HG02852 (cell line): Measurements from ENCODE around the gene RELN.
"Not testable (repeated sequence)": the region's sequence is repeated elsewhere in the genome, so short reads cannot be mapped to it uniquely, and the experiment has no call there.

Experiments used
- ATAC-seq: cut with Tn5 transposase; IDR thresholded peaks from one replicate; pipeline ENCODE4 v1.9.1; 2021; ENCODE audit warnings: mild to moderate bottlenecking, moderate library complexity; ENCODE audit not compliant: unreplicated experiment

The RELN gene

GRCh38 chr7:103902917-103903316, 86.5 kb downstream of the RELN start:
- no peak for ATAC-seq

- ATAC-seq: not testable (repeated sequence)
These were observed 92.6 kb downstream of the RELN start for GRCh38 chr7:103896826-103897225.

GRCh38 chr7:103894656-103895596, 94.5 kb downstream of the RELN start:
- no peak for ATAC-seq

GRCh38 chr7:103893350-103893749, 96.1 kb downstream of the RELN start:
- no peak for ATAC-seq

GRCh38 chr7:103889451-103889850, 100.0 kb downstream of the RELN start:
- ATAC-seq: no peak

- ATAC-seq: no peak
These were observed 100.8 kb downstream of the RELN start for GRCh38 chr7:103888603-103889153.

- ATAC-seq: no peak
These were observed 101.4 kb downstream of the RELN start for GRCh38 chr7:103887853-103888602.

GRCh38 chr7:103887050-103887449, 102.4 kb downstream of the RELN start:
- no peak for ATAC-seq

- no peak for ATAC-seq
These were observed 109.4 kb downstream of the RELN start for GRCh38 chr7:103879928-103880600.

- ATAC-seq: no peak
These were observed 110.0 kb downstream of the RELN start for GRCh38 chr7:103879411-103879810.

GRCh38 chr7:103877565-103877964, 111.9 kb downstream of the RELN start:
- ATAC-seq: no peak

GRCh38 chr7:103875718-103876117, 113.7 kb downstream of the RELN start:
- ATAC-seq: no peak

GRCh38 chr7:103871473-103871872, 118.0 kb downstream of the RELN start:
- ATAC-seq: no peak

GRCh38 chr7:103870664-103871063, 118.8 kb downstream of the RELN start:
- ATAC-seq: no peak

- ATAC-seq: no peak
These were observed 121.6 kb downstream of the RELN start for GRCh38 chr7:103867874-103868273.

GRCh38 chr7:103866919-103867318, 122.5 kb downstream of the RELN start:
- no peak for ATAC-seq

GRCh38 chr7:103865442-103865841, 124.0 kb downstream of the RELN start:
- ATAC-seq: no peak

- ATAC-seq: no peak
These were observed 127.0 kb downstream of the RELN start for GRCh38 chr7:103862302-103863035.

GRCh38 chr7:103859709-103860108, 129.7 kb downstream of the RELN start:
- no peak for ATAC-seq

- no peak for ATAC-seq
These were observed 132.0 kb downstream of the RELN start for GRCh38 chr7:103857435-103857834.
